Left hindlimb (tissue), 1 donor: ENCODE measurements around the gene FBXL7.

ENCODE experiments used
- DNase-seq: peaks from one replicate; pipeline ENCODE4 v3.0.0-alpha.2; 2018

Gene FBXL7

DNA sequence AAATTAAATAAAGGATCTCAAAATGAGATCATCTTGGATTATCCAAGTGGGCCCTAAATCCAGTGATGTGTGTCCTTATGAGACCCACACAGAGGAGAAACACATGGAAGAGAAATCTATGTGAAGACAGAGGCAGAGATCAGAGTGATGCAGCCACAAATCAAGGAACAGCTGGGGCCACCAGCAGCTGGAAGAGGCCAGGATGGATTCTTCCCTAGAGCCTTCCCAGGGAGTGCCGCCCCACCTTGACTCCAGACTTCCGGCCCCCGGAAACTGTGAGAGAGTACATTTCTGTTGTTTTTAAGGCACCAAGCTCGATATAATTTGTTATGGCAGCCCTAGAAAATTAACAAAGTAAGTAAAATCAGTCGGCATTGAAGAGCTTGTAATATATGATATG is 286.9 kb downstream of the FBXL7 start:
- peak; percentile 38 for DNase-seq

DNA sequence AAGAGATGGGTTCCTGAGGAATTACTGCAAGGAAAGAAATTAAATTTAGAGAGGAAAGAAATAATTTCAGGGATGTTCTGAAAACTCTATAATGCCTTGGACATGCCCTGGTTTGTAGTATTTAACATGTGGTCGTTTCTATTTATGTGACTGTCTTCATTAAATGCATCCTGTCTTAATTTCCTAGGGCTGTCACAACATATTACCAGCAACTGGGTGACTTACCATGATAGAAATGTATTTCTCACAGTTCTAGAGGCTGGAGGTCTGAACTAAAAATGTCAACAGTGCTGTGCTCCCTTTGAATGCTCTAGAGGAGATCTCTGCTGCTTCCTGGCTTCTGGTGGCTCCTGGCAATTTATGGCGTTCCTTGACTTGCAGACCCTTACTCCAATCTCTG is 287.7 kb downstream of the FBXL7 start:
- no peak for DNase-seq

DNA sequence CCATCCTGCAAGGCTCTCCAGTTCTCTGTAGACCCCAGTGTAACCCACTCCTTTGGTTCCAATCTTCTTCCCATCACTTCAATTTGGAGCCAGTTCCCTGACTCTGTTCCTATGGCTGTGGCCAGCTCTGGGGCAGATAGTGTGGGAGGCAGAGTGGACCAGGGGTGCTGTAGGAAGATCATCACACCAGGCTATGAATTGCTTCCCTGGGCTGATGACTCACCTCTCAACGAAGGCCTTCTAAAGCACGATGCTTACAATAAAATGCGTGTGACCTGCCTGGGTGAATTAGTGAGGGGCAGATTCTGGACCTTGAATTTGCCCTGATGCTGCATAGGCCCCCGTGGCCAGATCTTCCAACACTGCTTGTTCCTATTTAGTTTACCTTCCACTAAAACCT is 289.7 kb downstream of the FBXL7 start:
- DNase-seq, result no peak

DNA sequence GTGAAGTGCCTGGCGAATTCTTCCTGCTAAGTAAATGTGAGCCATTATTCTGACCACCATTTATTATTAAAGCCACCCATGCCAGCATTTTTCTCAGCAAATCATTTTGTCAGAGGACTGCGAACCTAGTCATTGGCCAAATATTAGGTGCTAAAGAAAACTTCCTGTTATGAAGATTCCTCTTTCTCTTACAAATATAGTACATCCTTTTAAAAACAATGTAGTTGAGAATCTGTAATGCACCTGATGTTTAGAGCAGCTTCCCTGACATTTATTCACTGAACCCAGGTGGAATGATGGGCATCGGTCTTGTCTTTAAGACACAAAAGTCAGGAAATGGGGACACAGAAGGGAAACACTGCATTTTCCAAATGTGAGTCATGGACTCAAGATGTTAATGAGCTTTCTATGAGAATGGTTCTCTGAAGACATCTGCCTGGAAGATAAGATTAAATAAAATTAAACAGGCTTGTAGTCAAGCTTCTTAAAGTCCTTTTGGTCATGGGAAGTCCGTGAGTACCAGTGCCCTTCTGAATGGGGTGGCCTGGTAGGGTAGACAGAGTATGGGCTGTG is 290.6 kb downstream of the FBXL7 start:
- DNase-seq, result no peak

DNA sequence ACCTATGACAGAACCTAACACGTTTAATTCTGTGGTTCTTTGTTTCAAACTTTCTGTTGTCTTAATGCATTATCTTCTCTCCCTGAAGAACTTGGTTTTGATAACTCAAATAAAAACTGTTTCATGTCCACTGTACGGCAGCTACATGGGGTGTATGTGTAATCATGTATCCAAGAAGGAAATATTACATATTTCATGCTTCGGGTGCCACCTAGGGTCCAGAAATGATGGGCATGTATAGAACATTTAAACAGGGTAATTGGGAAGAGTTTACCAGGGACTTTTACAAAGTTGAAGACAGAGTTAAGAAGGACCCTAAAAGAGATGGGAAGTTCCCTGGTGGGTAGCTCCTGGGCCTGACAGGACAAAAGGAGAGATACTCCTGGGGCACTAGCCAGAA is 291.3 kb downstream of the FBXL7 start:
- DNase-seq, result no peak

DNA sequence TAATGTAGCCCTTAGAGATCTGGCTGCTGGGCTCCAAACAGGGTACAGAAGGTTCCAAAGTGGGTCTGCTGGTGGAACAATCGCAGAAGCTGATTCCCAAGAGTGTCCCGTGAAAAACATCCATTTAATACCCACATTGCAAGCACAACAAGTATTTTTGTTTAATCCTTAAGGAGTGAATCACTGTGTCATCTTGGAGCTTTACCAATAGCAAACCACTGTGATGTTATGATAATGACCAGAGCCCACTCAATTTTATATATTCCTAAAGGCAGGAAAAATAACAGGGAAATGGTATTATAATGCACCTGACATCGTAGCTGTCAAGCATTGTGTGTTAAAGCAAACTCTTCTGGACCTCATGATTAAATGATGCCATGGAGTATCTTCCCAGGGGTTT is 291.9 kb downstream of the FBXL7 start:
- no peak for DNase-seq

DNA sequence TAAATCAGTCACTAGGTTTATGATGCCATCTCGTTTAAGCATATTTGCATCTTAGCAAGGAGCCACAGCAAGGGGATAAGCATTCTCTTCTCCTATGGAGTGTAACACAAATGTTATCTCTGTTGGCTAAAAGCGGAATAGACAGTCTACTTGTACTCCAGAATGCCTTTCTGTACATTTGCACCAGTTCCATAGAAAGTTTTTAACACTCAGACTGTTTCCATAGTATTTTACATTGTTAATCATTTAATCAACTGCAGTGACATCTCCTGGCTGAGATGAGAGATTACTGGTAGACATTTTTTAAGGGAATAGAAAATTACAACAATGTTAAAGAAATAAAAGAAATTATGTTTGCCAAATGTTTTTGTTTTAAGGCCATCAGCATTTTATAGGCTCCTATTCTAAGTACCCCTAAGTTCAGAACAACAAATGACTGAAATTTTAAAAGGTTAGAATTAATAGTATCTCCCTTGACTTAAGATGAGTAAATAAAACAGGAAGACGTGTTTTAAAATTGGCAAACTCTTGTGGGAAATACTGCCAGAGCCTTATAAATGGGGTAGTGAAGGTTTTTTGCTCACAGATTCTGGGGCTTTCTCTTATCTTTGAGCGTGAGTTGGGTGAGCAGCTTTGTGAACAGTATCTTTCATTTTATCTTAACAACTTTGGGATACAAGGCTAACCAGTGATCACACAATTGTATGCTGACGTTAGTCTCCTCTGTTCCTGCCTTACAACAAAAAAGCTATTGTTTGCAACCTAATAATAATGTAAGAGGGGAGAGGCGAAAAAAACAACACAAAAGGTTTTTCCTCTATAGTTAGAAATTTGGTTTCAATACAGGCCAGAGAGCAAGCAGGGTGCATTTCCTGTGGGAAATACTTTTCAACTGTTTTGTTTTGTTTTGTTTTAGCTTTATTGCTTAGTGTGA is 294.3 kb downstream of the FBXL7 start:
- DNase-seq, result no peak

DNA sequence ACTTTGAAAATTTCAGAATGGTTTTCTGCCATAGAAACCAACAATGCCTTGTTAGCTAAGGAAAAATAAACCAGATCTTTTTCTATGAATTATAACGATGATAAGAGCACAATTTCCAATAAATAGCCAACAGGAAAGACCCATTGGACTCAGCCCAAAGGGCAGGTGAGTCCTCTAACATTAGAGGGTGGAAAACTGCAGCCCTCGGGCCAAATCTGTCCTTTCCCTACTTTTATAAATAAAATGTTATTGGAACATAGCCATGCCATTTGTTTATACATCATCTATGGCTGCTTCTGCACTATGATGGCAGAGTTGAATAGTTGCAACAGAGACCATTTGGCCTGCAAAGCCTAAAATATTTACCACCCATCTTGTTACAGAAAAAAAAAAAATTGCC is 296.1 kb downstream of the FBXL7 start:
- DNase-seq, result no peak

DNA sequence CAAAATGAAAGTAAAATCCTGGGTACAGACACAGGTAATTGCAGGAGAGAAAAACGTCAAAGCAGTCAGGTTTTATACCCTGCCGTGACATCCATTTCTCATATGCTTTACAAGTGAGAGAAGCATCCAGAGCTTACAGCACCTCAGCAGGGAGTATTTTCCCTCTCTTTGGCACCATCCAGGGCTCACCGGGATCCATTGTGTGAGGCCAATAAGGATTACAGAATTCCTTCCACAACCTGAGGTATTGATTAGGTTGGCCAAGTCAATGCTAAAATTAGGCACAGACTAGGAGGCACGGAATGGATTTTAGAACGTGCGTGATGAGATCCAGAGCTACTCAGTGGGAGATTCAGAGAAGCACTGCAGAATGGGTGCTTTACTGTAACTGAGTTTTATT is 296.6 kb downstream of the FBXL7 start:
- DNase-seq, result no peak

DNA sequence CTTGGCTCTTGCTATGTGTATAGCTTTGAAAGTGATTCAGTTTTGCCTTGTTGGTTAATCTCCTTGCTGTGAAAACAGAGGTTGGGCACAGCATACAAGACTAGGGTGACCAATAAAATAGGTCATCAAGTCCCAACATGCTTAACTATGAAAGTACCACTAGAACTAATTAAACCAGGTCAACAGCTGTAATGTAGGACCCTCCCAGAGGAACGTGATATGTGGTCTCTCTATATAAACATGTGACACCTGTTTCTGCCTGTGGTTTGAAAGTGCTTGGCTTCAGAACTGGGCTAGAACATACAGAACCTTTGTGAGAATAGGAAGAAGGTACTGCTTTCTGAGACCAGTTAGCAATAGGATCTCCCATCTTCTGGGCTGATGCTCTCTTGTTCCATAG is 297.1 kb downstream of the FBXL7 start:
- DNase-seq, result no peak

DNA sequence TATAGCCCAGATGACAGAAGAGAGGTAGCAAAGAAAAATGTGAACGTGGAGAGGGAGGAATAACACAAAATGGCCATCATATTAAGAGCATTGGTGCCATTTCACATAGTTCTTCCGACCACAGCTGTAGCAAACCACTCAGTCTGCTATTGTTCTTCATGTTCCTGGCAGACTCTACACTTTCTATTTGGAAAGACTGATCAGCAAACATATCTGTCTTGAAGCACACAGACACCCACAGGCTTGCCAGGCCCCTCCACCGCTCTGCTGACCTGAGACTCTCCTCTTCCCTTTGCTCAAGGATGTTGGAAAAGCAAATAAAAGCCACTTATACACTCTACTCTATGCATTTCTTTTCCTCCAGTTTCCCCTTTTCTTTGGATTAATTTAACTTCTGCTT is 298.0 kb downstream of the FBXL7 start:
- DNase-seq, result peak; percentile 38

DNA sequence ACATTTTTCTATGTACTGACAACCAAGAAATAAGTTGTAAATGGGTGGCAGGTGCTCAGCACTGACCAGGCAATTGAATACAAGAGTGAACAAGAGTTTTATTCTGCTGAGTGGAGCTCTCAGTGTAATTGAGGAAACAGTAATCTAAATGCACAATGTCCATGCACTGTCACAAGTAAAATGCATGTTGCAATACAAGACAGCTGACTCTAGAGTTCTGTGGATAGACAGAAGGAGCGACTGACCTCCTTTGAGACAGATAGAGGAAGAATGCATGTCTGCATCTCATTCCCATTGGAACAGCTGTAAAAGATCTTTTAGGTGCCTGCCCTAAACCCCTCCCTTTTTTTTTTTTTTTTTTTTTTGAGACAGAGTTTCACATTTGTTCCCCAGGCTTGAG is 299.0 kb downstream of the FBXL7 start:
- no peak for DNase-seq

DNA sequence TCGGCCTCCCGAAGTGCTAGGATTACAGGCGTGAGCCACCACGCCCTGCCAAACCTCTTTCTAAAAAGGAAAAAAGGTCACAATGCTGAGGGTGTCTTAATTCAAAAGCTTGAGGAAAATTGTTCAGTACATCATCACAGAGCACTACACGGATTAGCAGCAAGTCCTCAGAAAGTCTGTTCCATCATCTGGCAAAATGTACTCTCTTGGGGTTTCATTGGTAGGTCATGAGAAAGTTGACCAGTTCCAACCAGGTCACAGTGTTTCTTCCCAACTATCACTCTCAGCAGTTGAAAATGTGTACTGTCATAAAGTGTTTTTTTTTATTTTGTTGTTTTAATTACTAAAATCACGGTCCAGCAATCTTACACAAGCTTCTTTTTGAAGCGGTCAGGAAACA is 299.6 kb downstream of the FBXL7 start:
- DNase-seq, result no peak

DNA sequence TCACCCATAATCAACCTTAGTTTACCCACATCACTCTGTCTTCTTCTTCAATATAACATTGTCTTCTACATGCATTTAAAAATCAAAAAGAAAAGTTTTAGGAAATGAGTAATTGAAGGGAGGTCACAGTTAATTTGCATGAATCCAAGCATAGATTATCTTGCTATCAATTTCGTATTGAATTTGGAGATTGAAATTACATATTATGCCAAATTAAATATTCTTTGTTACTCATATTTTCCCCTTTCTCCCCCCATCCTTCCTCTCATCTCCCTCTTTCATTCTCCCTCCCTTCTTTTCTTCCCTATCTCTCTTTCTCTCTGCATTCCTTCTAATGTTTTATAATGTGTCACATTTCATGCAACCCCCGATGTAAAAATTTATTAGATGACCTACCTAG is 303.3 kb downstream of the FBXL7 start:
- no peak for DNase-seq

DNA sequence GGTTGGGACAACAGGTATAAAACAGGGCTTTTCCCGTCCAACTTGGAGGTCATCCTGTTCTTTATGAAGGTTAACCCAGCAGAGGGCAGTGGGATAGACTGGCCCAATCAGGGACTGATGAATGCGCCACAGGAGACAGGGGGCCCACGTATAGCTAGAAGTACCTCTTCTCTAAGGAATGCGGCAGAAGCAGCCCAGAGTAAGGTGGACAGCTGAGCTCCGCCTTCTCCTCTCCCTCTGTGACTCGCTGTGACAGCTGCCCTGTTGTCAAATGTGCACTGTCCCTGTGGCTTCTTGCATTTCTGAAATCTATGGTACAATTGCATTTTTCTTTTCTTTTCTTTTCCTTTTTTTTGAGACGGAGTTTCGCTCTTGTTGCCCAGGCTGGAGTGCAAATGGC is 306.6 kb downstream of the FBXL7 start:
- no peak for DNase-seq

DNA sequence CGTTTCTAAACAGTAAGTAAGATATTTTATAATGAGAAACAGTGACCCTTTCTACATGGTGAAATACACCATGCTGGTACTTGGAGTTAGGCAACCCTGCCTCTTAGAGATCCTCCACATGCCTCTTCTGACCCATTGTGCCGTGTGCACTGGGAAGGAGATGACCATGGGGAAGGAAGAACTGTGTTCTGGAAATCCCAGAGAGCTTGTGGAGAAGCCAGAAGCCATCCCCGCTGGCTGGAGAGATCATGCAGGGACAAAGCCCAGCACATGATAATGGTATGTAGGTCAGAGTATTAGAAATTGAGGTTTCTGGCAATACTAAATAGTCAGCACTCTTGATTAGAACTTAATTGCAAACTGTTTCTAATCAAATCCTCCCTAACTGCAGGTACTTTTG is 307.3 kb downstream of the FBXL7 start:
- no peak for DNase-seq

DNA sequence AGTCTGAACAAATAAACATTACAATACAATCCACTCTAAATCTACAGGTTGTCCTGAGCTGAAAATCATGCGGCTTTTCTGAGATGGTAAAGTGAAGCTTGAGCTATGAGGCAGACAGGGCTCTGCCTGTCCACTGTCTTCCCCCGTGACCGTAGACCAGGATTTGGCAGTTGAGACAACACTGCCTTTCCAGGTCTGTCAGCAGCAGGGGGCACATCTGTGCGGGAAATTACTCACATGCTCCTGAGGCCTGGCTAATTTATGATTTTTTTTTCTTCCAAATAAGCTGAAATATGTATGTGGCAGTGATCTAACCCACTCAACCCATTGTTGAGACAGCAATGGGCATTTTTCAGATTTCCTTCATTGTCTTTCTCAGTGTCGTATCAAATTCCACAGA is 307.9 kb downstream of the FBXL7 start:
- peak; percentile 50 for DNase-seq

DNA sequence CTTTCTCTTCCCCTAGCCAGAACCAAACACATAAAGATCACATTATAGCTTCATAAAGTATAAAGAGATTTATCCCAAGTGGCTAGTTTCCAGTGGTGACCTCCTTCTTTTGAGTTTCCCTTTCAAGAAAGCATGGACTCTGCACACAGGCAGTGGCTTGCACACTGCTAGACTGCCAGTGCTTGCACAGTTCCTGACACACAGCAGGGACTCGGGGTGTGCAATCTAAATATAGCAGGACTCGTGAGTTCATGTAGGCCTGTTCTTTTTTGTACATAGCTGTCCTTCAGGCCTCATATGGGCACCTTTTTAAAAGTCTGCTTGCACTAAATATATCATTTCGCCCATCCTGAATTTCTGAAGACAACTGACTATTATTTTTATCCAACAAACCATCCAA is 308.6 kb downstream of the FBXL7 start:
- no peak for DNase-seq

DNA sequence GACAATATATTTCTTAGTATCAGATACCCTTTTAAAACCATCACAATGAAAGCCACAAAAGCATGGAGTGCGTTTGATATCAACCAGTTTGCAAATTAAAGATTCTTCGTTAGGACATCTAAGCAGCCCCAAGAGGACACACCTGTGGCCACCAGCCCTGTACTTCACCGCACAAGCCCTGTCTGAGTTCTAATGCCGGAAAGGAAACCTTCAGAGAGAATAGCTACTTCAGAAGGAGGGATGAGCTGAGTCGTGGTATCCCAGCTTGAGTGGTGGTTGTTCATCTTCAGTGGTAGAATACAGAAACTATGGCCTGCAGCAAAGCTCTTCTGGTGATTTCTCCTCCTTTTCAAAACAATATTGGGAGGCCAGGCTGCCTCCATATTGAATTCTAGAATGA is 319.6 kb downstream of the FBXL7 start:
- DNase-seq, result no peak

DNA sequence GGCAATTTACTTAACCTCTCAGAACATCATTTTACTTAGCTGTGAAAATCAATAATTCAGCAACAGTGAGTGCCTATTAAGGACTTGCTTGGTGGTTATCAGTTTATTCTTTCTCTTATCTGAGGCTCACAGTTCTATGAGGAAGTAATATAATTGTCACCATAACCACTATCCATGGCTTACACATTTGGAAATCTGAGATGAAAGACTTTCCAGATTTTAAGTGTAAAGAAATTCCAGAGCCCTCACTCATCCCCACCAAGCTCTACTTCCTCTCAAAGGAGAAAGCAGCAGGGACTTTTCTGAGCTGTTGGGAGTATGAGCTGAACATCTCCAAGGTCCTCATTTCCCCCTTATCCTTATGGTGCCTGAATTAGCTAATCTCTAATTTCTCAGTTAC is 321.5 kb downstream of the FBXL7 start:
- no peak for DNase-seq

DNA sequence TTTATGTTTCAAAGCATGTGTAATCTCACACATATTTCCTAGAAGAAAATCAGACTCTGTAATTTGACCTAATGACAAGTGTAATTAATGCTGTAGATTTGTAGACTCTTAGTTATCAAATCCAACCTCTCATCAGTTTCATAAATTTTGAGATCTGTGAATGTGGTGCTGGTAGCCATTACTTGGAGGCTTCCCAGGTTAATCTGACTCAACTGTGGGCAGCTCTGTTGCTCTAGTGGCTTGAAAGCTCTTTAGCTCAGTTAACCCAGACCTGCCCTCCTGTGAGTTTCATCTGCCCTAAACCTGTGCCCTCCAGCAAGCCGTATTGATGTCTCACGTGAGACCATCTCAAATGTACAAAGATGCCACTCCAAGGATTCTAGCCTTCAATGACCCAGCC is 323.4 kb downstream of the FBXL7 start:
- no peak for DNase-seq

DNA sequence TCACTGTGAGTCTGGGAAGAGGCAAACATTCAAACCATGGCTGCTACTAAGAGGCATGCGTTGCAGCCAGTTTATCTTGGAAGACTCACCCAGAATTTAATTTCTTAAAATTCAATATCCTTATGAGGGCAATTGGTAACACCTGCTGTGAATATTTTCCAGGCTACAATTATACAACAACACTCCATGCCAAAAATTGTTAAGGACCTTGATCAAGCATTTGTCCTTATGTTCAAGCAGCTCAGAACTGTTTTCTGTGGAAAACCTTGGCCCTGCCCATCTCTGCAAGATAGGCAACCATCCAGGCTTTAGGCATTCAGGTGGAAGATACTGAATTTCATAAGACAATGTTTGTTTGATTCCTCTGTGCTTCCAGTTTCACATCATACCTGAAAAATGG is 327.8 kb downstream of the FBXL7 start:
- no peak for DNase-seq

DNA sequence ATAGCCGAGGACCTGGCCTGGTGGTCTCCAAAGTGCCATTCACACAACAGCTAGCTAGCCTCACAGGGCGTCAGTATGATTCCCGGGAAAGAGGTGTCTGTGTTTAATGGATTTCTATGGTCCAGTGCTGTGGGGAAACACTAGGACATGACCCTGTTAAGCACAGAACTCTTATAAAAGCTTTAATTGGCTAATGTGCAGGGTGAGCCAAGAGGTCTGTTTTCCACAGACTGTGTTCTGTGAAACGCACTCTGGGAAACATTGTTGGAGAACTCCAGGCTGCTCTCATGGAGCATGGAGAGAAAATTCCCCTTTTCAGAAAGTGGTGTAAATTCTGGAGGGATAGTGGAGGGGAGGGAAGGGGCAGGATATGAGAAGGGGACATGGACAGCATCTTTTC is 331.4 kb downstream of the FBXL7 start:
- no peak for DNase-seq

DNA sequence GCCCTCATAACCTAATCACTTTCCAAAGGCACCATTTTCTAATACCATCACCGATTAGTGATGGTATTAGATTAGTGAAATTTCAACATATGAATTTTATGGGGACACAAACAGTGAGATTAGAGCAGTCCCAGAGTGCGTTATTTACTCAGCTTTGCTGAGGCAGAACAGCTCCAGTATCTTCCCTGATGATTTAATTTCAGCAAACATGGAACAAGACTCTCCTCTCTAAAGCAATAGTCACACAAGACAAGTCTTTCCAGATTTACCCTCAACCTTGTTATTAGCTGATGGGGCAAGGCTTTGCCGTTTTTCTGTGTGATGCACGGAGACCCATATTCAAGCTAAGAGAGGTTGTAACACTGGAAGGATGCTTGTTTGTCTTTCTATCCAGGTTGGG is 333.4 kb downstream of the FBXL7 start:
- DNase-seq, result no peak
